ENCODE results near the gene AMBP.
A peak's percentile ranks its signal among the peaks of the same experiment; 100 is the strongest.

The AMBP gene

GRCh38 chr9:114100536-114100935, 22.4 kb upstream of the AMBP start:
- Mint-ChIP-seq H3K27me3 (peaks cover 54% of the 10 kb centered on the region), H3K27ac (no peak overlapping the region), H3K4me3 (no peak overlapping the region), H3K9me3 (peaks cover 3% of the 10 kb centered on the region), H3K4me1 (no peaks in the 10 kb centered on the region), H3K36me3 (no peaks in the 10 kb centered on the region)
- DNase-seq = no peak
- CTCF ChIA-PET = interaction anchor here (2.5 kb wide), 1 partner anchor 18 kb away, joined by 10 read pairs; no protein-coding TSS in a partner anchor

GRCh38 chr9:114099669-114100270, 21.7 kb upstream of the AMBP start:
- CTCF ChIA-PET = interaction anchor here (0.9 to 2.5 kb wide), 3 partner anchors 8 to 191 kb away, joined by 3 to 10 read pairs (median 4); no protein-coding TSS in a partner anchor
- H3K27ac Mint-ChIP-seq = no peak overlapping the region
- peaks cover 3% of the 10 kb centered on the region for H3K9me3 Mint-ChIP-seq
- no peak overlapping the region for H3K4me3 Mint-ChIP-seq
- H3K27me3 Mint-ChIP-seq = peaks cover 58% of the 10 kb centered on the region
- H3K4me1 Mint-ChIP-seq = no peaks in the 10 kb centered on the region
- DNase-seq = no peak
- no peaks in the 10 kb centered on the region for H3K36me3 Mint-ChIP-seq

- Mint-ChIP-seq H3K27me3 (peaks cover 58% of the 10 kb centered on the region), H3K4me1 (no peaks in the 10 kb centered on the region), H3K9me3 (peaks cover 3% of the 10 kb centered on the region), H3K36me3 (no peaks in the 10 kb centered on the region), H3K27ac (no peak within 1 kb of the TSS), H3K4me3 (no peak within 1 kb of the TSS)
- CTCF ChIA-PET = interaction anchor here (0.9 to 2.5 kb wide), 3 partner anchors 9 to 192 kb away, joined by 3 to 10 read pairs (median 4); no protein-coding TSS in a partner anchor
- no peak for DNase-seq
Observed at GRCh38 chr9:114098936-114099668, 21.0 kb upstream of the AMBP start, which contains the start of gene KIF12. KIF12 (minus strand) TSS chr9:114099292; CDS start chr9:114099276, 16 bp downstream.

- H3K27me3 Mint-ChIP-seq = peaks cover 58% of the 10 kb centered on the region
- H3K36me3 Mint-ChIP-seq = no peaks in the 10 kb centered on the region
Observed at GRCh38 chr9:114098021-114098935, 20.2 kb upstream of the AMBP start.

GRCh38 chr9:114097613-114098020, 19.5 kb upstream of the AMBP start:
- no peak for DNase-seq
- Mint-ChIP-seq H3K36me3 (no peaks in the 10 kb centered on the region), H3K27ac (no peak overlapping the region), H3K27me3 (peaks cover 58% of the 10 kb centered on the region), H3K9me3 (peaks cover 3% of the 10 kb centered on the region), H3K4me3 (no peak overlapping the region), H3K4me1 (no peaks in the 10 kb centered on the region)
- CTCF ChIA-PET = interaction anchor here (1.4 kb wide), 1 partner anchor 10 kb away, joined by 5 read pairs; no protein-coding TSS in a partner anchor

More at GRCh38 chr9:114098021-114098935, 20.2 kb upstream of the AMBP start:
- Mint-ChIP-seq H3K27ac (no peak overlapping the region), H3K4me1 (no peaks in the 10 kb centered on the region), H3K9me3 (peaks cover 3% of the 10 kb centered on the region), H3K4me3 (no peak overlapping the region)
- DNase-seq = peak; percentile 44
- CTCF ChIA-PET = interaction anchor here (1.4 kb wide), 1 partner anchor 10 kb away, joined by 5 read pairs; no protein-coding TSS in a partner anchor

GRCh38 chr9:114096866-114097612, 18.9 kb upstream of the AMBP start:
- Mint-ChIP-seq H3K4me3 (no peak overlapping the region), H3K4me1 (no peaks in the 10 kb centered on the region), H3K36me3 (no peaks in the 10 kb centered on the region), H3K27ac (no peak overlapping the region), H3K9me3 (peaks cover 3% of the 10 kb centered on the region), H3K27me3 (peaks cover 55% of the 10 kb centered on the region)
- CTCF ChIA-PET = interaction anchor here (1.4 to 1.8 kb wide), 2 partner anchors 11 to 13 kb away, joined by 5 to 6 read pairs; no protein-coding TSS in a partner anchor
- DNase-seq = no peak

- DNase-seq = no peak
- H3K4me1 Mint-ChIP-seq = no peaks in the 10 kb centered on the region
- peaks cover 49% of the 10 kb centered on the region for H3K27me3 Mint-ChIP-seq
- no peak overlapping the region for H3K27ac Mint-ChIP-seq
- no peak overlapping the region for H3K4me3 Mint-ChIP-seq
- H3K9me3 Mint-ChIP-seq = no peaks in the 10 kb centered on the region
- CTCF ChIA-PET = interaction anchor here (1.0 to 1.8 kb wide), 2 partner anchors 12 to 13 kb away, joined by 3 to 6 read pairs; no protein-coding TSS in a partner anchor
- H3K36me3 Mint-ChIP-seq = no peaks in the 10 kb centered on the region
Observed at GRCh38 chr9:114096041-114096511, 18.0 kb upstream of the AMBP start.

- H3K4me1 Mint-ChIP-seq = no peaks in the 10 kb centered on the region
- no peaks in the 10 kb centered on the region for H3K36me3 Mint-ChIP-seq
- H3K9me3 Mint-ChIP-seq = no peaks in the 10 kb centered on the region
- DNase-seq = no peak
- no peak overlapping the region for H3K4me3 Mint-ChIP-seq
- H3K27me3 Mint-ChIP-seq = peaks cover 41% of the 10 kb centered on the region
- CTCF ChIA-PET = interaction anchor here (0.7 to 2.7 kb wide), 5 partner anchors 11 to 196 kb away, joined by 3 to 14 read pairs (median 4); no protein-coding TSS in a partner anchor
- H3K27ac Mint-ChIP-seq = no peak overlapping the region
Observed at GRCh38 chr9:114094971-114095370, 16.9 kb upstream of the AMBP start.

GRCh38 chr9:114093761-114094505, 15.8 kb upstream of the AMBP start:
- CTCF ChIA-PET = interaction anchor here (0.9 to 2.7 kb wide), 2 partner anchors 11 to 22 kb away, joined by 3 to 14 read pairs; no protein-coding TSS in a partner anchor

GRCh38 chr9:114093031-114093471, 15.0 kb upstream of the AMBP start:
- Mint-ChIP-seq H3K27ac (no peak overlapping the region), H3K9me3 (no peaks in the 10 kb centered on the region), H3K4me3 (no peak overlapping the region), H3K36me3 (no peaks in the 10 kb centered on the region), H3K4me1 (no peaks in the 10 kb centered on the region), H3K27me3 (peaks cover 32% of the 10 kb centered on the region)
- CTCF ChIA-PET = interaction anchor here (0.9 to 2.7 kb wide), 2 partner anchors 10 to 21 kb away, joined by 3 to 14 read pairs; no protein-coding TSS in a partner anchor
- no peak for DNase-seq

More at GRCh38 chr9:114093761-114094505, 15.8 kb upstream of the AMBP start:
- Mint-ChIP-seq H3K27ac (no peak overlapping the region), H3K9me3 (no peaks in the 10 kb centered on the region), H3K4me1 (no peaks in the 10 kb centered on the region), H3K36me3 (no peaks in the 10 kb centered on the region), H3K27me3 (peaks cover 35% of the 10 kb centered on the region), H3K4me3 (no peak overlapping the region)
- DNase-seq = no peak

- CTCF ChIA-PET = interaction anchor here (2.7 kb wide), 1 partner anchor 10 kb away, joined by 14 read pairs; no protein-coding TSS in a partner anchor
- peaks cover 25% of the 10 kb centered on the region for H3K27me3 Mint-ChIP-seq
Observed at GRCh38 chr9:114092336-114092735, 14.2 kb upstream of the AMBP start.

GRCh38 chr9:114091711-114092110, 13.6 kb upstream of the AMBP start:
- H3K27ac Mint-ChIP-seq = no peak overlapping the region
- no peak overlapping the region for H3K4me3 Mint-ChIP-seq
- DNase-seq = no peak
- no peaks in the 10 kb centered on the region for H3K9me3 Mint-ChIP-seq
- H3K4me1 Mint-ChIP-seq = no peaks in the 10 kb centered on the region
- H3K36me3 Mint-ChIP-seq = no peaks in the 10 kb centered on the region
- peaks cover 18% of the 10 kb centered on the region for H3K27me3 Mint-ChIP-seq
- CTCF ChIA-PET = no interaction called here

More at GRCh38 chr9:114092336-114092735, 14.2 kb upstream of the AMBP start:
- Mint-ChIP-seq H3K36me3 (no peaks in the 10 kb centered on the region), H3K4me1 (no peaks in the 10 kb centered on the region), H3K27ac (no peak overlapping the region), H3K9me3 (no peaks in the 10 kb centered on the region), H3K4me3 (no peak overlapping the region)
- DNase-seq = no peak

Data from activated naive CD4-positive, alpha-beta T cell treated with anti-CD3 and anti-CD28 coated beads, Interleukin-2, amount 10 ng/mL, durations not matched to agents 7 days and 5 days (primary cell).